MCF 10A (cell line): ENCODE data around the gene DLG2. TPM values are rescaled to one million over a fixed set of nuclear protein-coding genes. Genes with fewer than 3 reads are reported as not detected.

Experiments
- BruUV-seq: library from RNA; stranded (reverse); fragments of 400-500 nt; replicated peaks from 2 replicates; lab custom pipeline; 2021; lab: Mats Ljungman, UMichigan
- CTCF ChIA-PET: fragments of 300-600 bp; sonication (Branson Sonifier 250); formaldehyde crosslinking; extraction: SDS; loops from one replicate; lab custom pipeline; 2021; ENCODE audit warnings: antibody characterized with exemption, inconsistent platforms; lab: Yijun Ruan, JAX
- POLR2A ChIA-PET: fragments of 300-600, 350-650 bp; sonication (Branson Sonifier 250); formaldehyde crosslinking; extraction: SDS; loops from one replicate; lab custom pipeline; 2020; ENCODE audit warnings: antibody characterized with exemption, inconsistent platforms; lab: Yijun Ruan, JAX
- DNase-seq: peaks from one replicate; pipeline ENCODE4 v3.0.0-alpha.2; 2018; ENCODE audit not compliant: unreplicated experiment
- H3K27ac Mint-ChIP-seq: one replicate; pipeline ENCODE4 v1.8.0; 2022; ENCODE audit warnings: mild to moderate bottlenecking, low read depth, mixed read lengths; ENCODE audit not compliant: unreplicated experiment
- H3K27me3 Mint-ChIP-seq: one replicate; pipeline ENCODE4 v1.8.0; 2022; ENCODE audit warnings: mixed read lengths; ENCODE audit not compliant: insufficient read depth, unreplicated experiment
- H3K36me3 Mint-ChIP-seq: one replicate; pipeline ENCODE4 v1.8.0; 2022; ENCODE audit warnings: mild to moderate bottlenecking, moderate library complexity, mixed read lengths; ENCODE audit not compliant: insufficient read depth, unreplicated experiment
- H3K4me1 Mint-ChIP-seq: one replicate; pipeline ENCODE4 v1.8.0; 2022; ENCODE audit warnings: mixed read lengths; ENCODE audit not compliant: insufficient read depth, unreplicated experiment
- H3K4me3 Mint-ChIP-seq: one replicate; pipeline ENCODE4 v1.8.0; 2022; ENCODE audit warnings: mild to moderate bottlenecking, moderate library complexity, mixed read lengths; ENCODE audit not compliant: unreplicated experiment
- H3K9me3 Mint-ChIP-seq: one replicate; pipeline ENCODE4 v1.8.0; 2022; ENCODE audit warnings: mixed read lengths; ENCODE audit not compliant: unreplicated experiment
- intact Hi-C: fragments of 100-400 bp; cut with micrococcal nuclease; formaldehyde crosslinking; loops from 2 replicates; pipeline ENCODE4 v1.14.1; 2022
- total RNA-seq: library from RNA; stranded (reverse); gene quantifications from 2 replicates; pipeline ENCODE4 v1.2.3, GENCODE V29; 2022
- TF ChIP-seq, protein P1 (sequence below): fragments of 200-600 bp; IDR thresholded peaks from one replicate; pipeline ENCODE4 v1.8.0; 2022; ENCODE audit warnings: antibody characterized with exemption, mild to moderate bottlenecking; ENCODE audit not compliant: unreplicated experiment

Gene DLG2
- total RNA-seq, 1 experiment from 2014 or later = 0.26 TPM

DNA sequence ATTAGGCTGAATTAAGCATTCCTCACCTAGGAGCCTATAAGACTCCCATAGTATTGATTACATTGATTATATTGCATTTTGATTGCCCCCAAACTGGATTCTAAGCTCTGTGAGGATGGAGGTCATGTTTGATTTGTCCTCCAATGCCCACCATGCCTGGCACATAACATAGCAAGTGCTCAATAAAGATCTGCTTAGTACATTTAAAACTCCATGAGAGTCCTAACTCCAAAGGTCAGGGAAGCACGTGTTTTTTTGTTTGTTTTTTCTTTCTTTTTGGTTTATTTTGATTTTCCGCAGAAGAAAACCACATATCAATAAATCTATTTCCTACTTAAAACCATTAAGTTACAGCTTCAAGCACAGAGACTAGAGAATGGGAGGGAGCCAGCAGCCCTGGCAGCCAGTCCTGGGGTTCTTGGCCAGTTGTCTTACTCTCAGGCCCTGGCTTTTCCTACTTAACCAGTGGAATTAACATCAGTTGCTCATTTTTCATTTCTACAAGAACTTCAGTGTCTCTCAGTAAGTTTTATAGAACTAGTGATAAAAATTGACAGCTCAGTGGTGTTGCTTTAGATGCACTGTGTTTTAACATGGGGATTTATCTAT, 1911.1 kb downstream of the DLG2 start:
- H3K36me3 Mint-ChIP-seq = no peaks in the 10 kb centered on the region
- no peak overlapping the region for H3K4me3 Mint-ChIP-seq
- ChIA-PET CTCF (no interaction called here), POLR2A (interaction anchor here (0.6 to 1.4 kb wide), 2 partner anchors 10 to 54 kb away, joined by 3 to 4 read pairs; no protein-coding TSS in a partner anchor)
- no peak for DNase-seq
- H3K4me1 Mint-ChIP-seq = peaks cover 17% of the 10 kb centered on the region
- H3K27ac Mint-ChIP-seq = no peak overlapping the region
- no peaks in the 10 kb centered on the region for H3K9me3 Mint-ChIP-seq
- BruUV-seq = no TSS peak
- intact Hi-C loops = no loop called here
- TF ChIP-seq, protein P1, sequence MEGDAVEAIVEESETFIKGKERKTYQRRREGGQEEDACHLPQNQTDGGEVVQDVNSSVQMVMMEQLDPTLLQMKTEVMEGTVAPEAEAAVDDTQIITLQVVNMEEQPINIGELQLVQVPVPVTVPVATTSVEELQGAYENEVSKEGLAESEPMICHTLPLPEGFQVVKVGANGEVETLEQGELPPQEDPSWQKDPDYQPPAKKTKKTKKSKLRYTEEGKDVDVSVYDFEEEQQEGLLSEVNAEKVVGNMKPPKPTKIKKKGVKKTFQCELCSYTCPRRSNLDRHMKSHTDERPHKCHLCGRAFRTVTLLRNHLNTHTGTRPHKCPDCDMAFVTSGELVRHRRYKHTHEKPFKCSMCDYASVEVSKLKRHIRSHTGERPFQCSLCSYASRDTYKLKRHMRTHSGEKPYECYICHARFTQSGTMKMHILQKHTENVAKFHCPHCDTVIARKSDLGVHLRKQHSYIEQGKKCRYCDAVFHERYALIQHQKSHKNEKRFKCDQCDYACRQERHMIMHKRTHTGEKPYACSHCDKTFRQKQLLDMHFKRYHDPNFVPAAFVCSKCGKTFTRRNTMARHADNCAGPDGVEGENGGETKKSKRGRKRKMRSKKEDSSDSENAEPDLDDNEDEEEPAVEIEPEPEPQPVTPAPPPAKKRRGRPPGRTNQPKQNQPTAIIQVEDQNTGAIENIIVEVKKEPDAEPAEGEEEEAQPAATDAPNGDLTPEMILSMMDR = no peak
- peaks cover 18% of the 10 kb centered on the region for H3K27me3 Mint-ChIP-seq

DNA sequence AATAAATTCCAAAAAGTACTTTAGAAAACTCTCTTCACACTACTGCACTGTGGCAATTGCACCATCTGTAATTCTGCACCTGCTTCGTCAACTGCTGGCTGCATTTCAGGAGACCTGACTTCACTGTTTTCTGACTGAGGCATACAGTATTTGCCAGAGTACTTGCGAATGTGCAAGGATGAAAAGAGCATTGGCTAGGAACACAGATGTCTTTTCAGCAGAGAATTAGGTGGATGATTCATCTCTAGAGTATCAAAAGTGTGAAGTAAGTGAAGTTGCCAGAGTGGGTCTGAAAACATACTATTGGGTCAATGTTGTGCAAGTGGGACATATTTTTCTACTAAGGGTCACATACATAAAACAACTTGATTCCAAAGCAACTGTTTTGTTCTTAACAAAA, 1913.4 kb downstream of the DLG2 start:
- CTCF ChIA-PET = interaction anchor here (0.5 to 0.7 kb wide), 3 partner anchors 43 to 166 kb away, joined by 3 to 4 read pairs (median 3); no protein-coding TSS in a partner anchor
- no peaks in the 10 kb centered on the region for H3K36me3 Mint-ChIP-seq
- DNase-seq = peak; percentile 27
- intact Hi-C loops = no loop called here
- no TSS peak for BruUV-seq
- H3K4me3 Mint-ChIP-seq = no peak overlapping the region
- H3K4me1 Mint-ChIP-seq = peaks cover 17% of the 10 kb centered on the region
- POLR2A ChIA-PET = interaction anchor here (0.6 kb wide), 1 partner anchor 62 kb away, joined by 3 read pairs; no protein-coding TSS in a partner anchor
- H3K9me3 Mint-ChIP-seq = no peaks in the 10 kb centered on the region
- H3K27ac Mint-ChIP-seq = peak overlapping the region; percentile 31
- TF ChIP-seq, protein P1 = no peak
- peaks cover 27% of the 10 kb centered on the region for H3K27me3 Mint-ChIP-seq

DNA sequence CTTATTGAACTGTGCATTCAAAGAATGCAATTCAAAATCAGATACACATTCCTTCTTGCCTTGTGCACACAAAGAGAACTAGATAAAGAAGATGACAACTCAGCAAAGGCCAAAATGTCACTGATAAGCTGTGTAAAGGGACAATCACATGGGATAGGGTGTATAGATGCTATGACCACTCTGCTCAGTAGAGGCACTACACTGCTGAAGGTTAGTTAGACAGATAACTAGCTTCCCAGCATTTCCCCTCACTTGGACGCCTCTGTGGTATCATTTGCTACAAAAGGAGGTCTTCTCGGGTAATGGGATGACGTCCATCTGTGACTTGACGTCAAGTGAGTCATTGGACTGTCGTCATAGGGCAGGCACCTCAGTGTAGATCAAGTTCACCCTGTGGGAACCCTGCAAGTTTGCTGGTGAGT, 1916.0 kb downstream of the DLG2 start:
- POLR2A ChIA-PET = no interaction called here
- BruUV-seq = no TSS peak
- H3K4me1 Mint-ChIP-seq = peaks cover 11% of the 10 kb centered on the region
- intact Hi-C loops = no loop called here
- no peak overlapping the region for H3K27ac Mint-ChIP-seq
- H3K36me3 Mint-ChIP-seq = no peaks in the 10 kb centered on the region
- no peak for DNase-seq
- H3K4me3 Mint-ChIP-seq = no peak overlapping the region
- peaks cover 27% of the 10 kb centered on the region for H3K27me3 Mint-ChIP-seq
- no peaks in the 10 kb centered on the region for H3K9me3 Mint-ChIP-seq
- TF ChIP-seq, protein P1 = no peak
- CTCF ChIA-PET = no interaction called here

DNA sequence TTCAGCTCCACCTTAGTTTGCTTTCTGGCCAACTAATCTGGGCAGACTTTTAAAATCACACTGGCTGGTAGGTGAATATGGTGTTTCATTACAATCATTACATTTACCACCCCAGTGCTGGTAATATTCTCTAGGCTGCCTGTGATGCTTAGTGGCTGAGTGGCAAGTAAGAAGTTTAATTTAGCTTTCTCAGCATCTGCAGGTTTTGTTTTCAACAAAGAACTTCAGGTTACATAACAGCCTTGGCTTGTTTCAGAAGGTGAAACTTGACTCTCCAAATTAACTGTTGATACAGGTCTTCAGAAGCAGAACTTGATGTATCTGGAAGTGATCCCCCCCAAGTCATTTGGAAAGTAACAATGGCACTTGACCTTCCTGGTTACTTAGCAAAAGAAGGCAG, 1917.7 kb downstream of the DLG2 start:
- Mint-ChIP-seq H3K36me3 (no peaks in the 10 kb centered on the region), H3K4me3 (no peak overlapping the region), H3K27ac (no peak overlapping the region), H3K4me1 (peaks cover 11% of the 10 kb centered on the region), H3K27me3 (peaks cover 27% of the 10 kb centered on the region), H3K9me3 (no peaks in the 10 kb centered on the region)
- no TSS peak for BruUV-seq
- intact Hi-C loops = no loop called here
- ChIA-PET CTCF (interaction anchor here (0.6 to 1.5 kb wide), 3 partner anchors 65 to 335 kb away, joined by 3 to 5 read pairs (median 4); no protein-coding TSS in a partner anchor), POLR2A (interaction anchor here (0.6 kb wide), 1 partner anchor 47 kb away, joined by 3 read pairs; no protein-coding TSS in a partner anchor)
- TF ChIP-seq, protein P1 = no peak
- DNase-seq = no peak
